ENCODE data around the gene PLA2G6. TPM values are rescaled to one million over a fixed set of nuclear protein-coding genes. Genes with fewer than 3 reads are reported as not detected.

The PLA2G6 gene
- total and polyA plus RNA-seq, 9 of the 15 experiments (the other 6 are each of a cell fraction or from before 2014, with no cell fraction given) = 0.11 to 12.2 (median 9.7) TPM

DNA sequence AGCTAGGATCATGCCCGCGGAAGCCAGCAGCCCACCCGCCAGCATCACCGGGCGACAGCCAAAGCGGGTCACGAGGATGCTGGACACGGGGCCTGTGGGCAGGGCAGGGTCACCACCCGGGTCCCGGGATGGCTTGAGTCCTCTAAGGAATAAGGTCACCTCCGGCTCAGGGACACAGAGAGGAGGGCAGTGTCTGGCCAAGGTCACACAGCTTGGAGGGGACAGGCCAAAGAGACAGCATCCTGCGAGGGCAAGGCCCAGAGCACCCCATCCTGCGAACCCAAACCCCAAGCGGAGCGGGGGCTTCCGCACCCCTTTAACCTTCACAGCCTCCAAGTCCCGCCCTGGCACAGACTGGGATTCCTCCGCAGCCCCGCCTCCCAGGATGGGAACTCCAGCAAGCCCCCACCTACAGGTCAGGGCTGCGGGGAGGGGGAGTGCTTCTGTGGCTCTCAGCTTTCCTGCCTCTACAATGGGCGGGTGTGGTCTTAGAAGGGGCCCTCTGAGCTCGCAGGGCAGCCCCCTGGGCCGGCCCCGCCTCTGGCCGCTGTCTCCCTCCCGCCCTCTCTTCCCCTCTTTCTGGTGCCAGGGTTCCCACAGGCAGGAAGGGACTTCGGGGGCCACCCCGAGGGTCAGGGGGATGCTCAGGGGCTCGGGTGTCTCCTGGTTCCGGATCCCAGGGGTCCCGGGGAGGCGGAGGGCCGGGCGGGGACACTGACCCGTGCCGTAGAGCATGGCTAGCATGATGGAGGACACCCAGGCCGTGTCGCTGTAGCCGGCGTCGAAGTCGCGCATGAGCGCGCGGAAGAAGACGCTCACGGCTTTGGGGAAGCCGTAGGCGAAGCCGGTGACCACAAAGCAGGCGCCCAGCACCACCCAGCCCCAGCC is 99.4 kb downstream of the PLA2G6 start:
- ChIA-PET CTCF (ENCODE audit: low intra/inter-chr PET ratio) (no interaction called here), POLR2A (no interaction called here)
- no peak overlapping the region for H3K27ac ChIP-seq (ENCODE audit: extremely low read depth, low read depth, low read length)
- no peak overlapping the region for H3K4me3 ChIP-seq
- DNase-seq (ENCODE audit: extremely low read depth in 1 of 4, low spot score in 3 of 4) (no peak), FAIRE-seq (no peak), ATAC-seq (peak; percentile 33; the same call in 1 of the 3 replicates)
- peaks cover 0 to 47% of the 10 kb centered on the region in 2 experiments; a peak in 2 of 5 replicates for H3K4me1 ChIP-seq (replicated peaks in 1 of 2; ENCODE audit: control insufficient read depth in 2 of 2, insufficient read depth in 2 of 2, low read length in 2 of 2)
- no TSS peak for BruUV-seq (replicated peaks)
- H2AFZ ChIP-seq (ENCODE audit: low read depth, low read length) = no peak overlapping the region
- H3K9me3 ChIP-seq (replicated peaks; ENCODE audit: control insufficient read depth, insufficient read depth, low read depth, low read length) = no peaks in the 10 kb centered on the region
- H3K9me1 ChIP-seq (ENCODE audit: control insufficient read depth, insufficient read depth, low read length) = no peaks in the 10 kb centered on the region
- no peaks in the 10 kb centered on the region for H3K79me2 ChIP-seq (ENCODE audit: control insufficient read depth, insufficient read depth, low read length)
- no peaks in the 10 kb centered on the region for H3K36me3 ChIP-seq (ENCODE audit: control insufficient read depth, insufficient read depth, low read length)
- H3K9ac ChIP-seq (ENCODE audit: insufficient read depth in 1 of 2, low read depth in 2 of 2, low read length in 2 of 2) = no peak overlapping the region
- H4K20me1 ChIP-seq (replicated peaks; ENCODE audit: control insufficient read depth, insufficient read depth, low read length) = no peaks in the 10 kb centered on the region
- TF ChIP-seq NRF1 (conservative IDR thresholded peaks at IDR 0.05 in 1 of 2, IDR thresholded peaks at IDR 0.05 in 1 of 2) (peak; percentile 30 to 42; a peak in 3 of 4 replicates), NFXL1 (CRISPR knock-in tag; IDR thresholded peaks at IDR 0.05) (no peak)
- TF ChIP-seq, protein P1, sequence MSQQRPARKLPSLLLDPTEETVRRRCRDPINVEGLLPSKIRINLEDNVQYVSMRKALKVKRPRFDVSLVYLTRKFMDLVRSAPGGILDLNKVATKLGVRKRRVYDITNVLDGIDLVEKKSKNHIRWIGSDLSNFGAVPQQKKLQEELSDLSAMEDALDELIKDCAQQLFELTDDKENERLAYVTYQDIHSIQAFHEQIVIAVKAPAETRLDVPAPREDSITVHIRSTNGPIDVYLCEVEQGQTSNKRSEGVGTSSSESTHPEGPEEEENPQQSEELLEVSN (IDR thresholded peaks at IDR 0.05; ENCODE audit: borderline replicate concordance in 1 of 2, extremely low read depth in 1 of 2, insufficient read depth in 1 of 2, insufficient read length in 1 of 2, low read depth in 1 of 2, low read length in 1 of 2, poor library complexity in 1 of 2, severe bottlenecking in 1 of 2) = peak in 1 of 2 experiments; percentile 18
- WGBS (ENCODE audit: insufficient coverage, low coverage, missing lambda C conversion rate) = 25% methylated on average over 12 of the region's 52 CpGs
- no peak overlapping the region for H3K4me2 ChIP-seq (ENCODE audit: insufficient read depth, low read length)
- intact Hi-C loops (cut with micrococcal nuclease) = no loop called here
- in situ Hi-C loops (cut with MboI) = no loop called here
- peaks cover 2 to 43% of the 10 kb centered on the region in 2 experiments; a peak in 2 of 5 replicates for H3K27me3 ChIP-seq (ENCODE audit: control insufficient read depth in 2 of 2, insufficient read depth in 2 of 2, low read length in 2 of 2)

All from K562 (cell line).